Measurements from ENCODE around the gene USP17L27.
"Not testable (repeated sequence)": the region's sequence is repeated elsewhere in the genome, so short reads cannot be mapped to it uniquely, and the experiment has no call there.

The USP17L27 gene

GRCh38 chr4:9343848-9344247 is at the start of gene USP17L27:
Gene USP17L27 (plus strand): TSS chr4:9344148. CDS start chr4:9344148, 0 bp downstream.
- CTCF ChIA-PET, H3K4me1 Mint-ChIP-seq, H3K9me3 Mint-ChIP-seq, H3K36me3 Mint-ChIP-seq, H3K4me3 Mint-ChIP-seq, DNase-seq, H3K27me3 Mint-ChIP-seq, H3K27ac Mint-ChIP-seq: not testable (repeated sequence)

- H3K36me3 Mint-ChIP-seq, H3K9me3 Mint-ChIP-seq, H3K4me3 Mint-ChIP-seq, CTCF ChIA-PET, H3K27me3 Mint-ChIP-seq, H3K27ac Mint-ChIP-seq, DNase-seq, H3K4me1 Mint-ChIP-seq: not testable (repeated sequence)
Observed at GRCh38 chr4:9324191-9324590, 19.8 kb upstream of the USP17L27 start.

- H3K27me3 Mint-ChIP-seq, H3K4me1 Mint-ChIP-seq, H3K4me3 Mint-ChIP-seq, DNase-seq, H3K36me3 Mint-ChIP-seq, H3K27ac Mint-ChIP-seq, H3K9me3 Mint-ChIP-seq, CTCF ChIA-PET: not testable (repeated sequence)
Observed at GRCh38 chr4:9324865-9325264, 19.1 kb upstream of the USP17L27 start, which contains the start of gene USP17L24. Gene USP17L24 (plus strand): TSS chr4:9325165. CDS start chr4:9325165, 0 bp downstream.

- H3K36me3 Mint-ChIP-seq, H3K27ac Mint-ChIP-seq, H3K4me3 Mint-ChIP-seq, H3K9me3 Mint-ChIP-seq, DNase-seq, H3K4me1 Mint-ChIP-seq, CTCF ChIA-PET, H3K27me3 Mint-ChIP-seq: not testable (repeated sequence)
Observed at GRCh38 chr4:9329611-9330010, 14.3 kb upstream of the USP17L27 start, which contains the start of gene USP17L25. Gene USP17L25 (plus strand): TSS chr4:9329911. CDS start chr4:9329911, 0 bp downstream.

GRCh38 chr4:9334358-9334757 is 9.6 kb upstream of the USP17L27 start, which contains the start of gene USP17L26:
Gene USP17L26 (plus strand): TSS chr4:9334658. CDS start chr4:9334658, 0 bp downstream.
- H3K4me3 Mint-ChIP-seq, H3K4me1 Mint-ChIP-seq, H3K27me3 Mint-ChIP-seq, CTCF ChIA-PET, DNase-seq, H3K9me3 Mint-ChIP-seq, H3K36me3 Mint-ChIP-seq, H3K27ac Mint-ChIP-seq: not testable (repeated sequence)

- H3K36me3 Mint-ChIP-seq, H3K27me3 Mint-ChIP-seq, H3K4me1 Mint-ChIP-seq, DNase-seq, H3K27ac Mint-ChIP-seq, H3K9me3 Mint-ChIP-seq, CTCF ChIA-PET, H3K4me3 Mint-ChIP-seq: not testable (repeated sequence)
Observed at GRCh38 chr4:9339103-9339502, 4.8 kb upstream of the USP17L27 start, which contains the start of gene USP17L5. Gene USP17L5 (plus strand): TSS chr4:9339403. CDS start chr4:9339403, 0 bp downstream.

GRCh38 chr4:9348593-9348992 is 4.6 kb downstream of the USP17L27 start, which contains the start of gene USP17L28:
Gene USP17L28 (plus strand): TSS chr4:9348893. CDS start chr4:9348893, 0 bp downstream.
- H3K27ac Mint-ChIP-seq, H3K4me3 Mint-ChIP-seq, CTCF ChIA-PET, H3K36me3 Mint-ChIP-seq, H3K27me3 Mint-ChIP-seq, H3K4me1 Mint-ChIP-seq, DNase-seq, H3K9me3 Mint-ChIP-seq: not testable (repeated sequence)

GRCh38 chr4:9350866-9351265 is 6.9 kb downstream of the USP17L27 start:
- CTCF ChIA-PET, H3K4me1 Mint-ChIP-seq, H3K9me3 Mint-ChIP-seq, H3K27ac Mint-ChIP-seq, H3K27me3 Mint-ChIP-seq, H3K36me3 Mint-ChIP-seq, DNase-seq, H3K4me3 Mint-ChIP-seq: not testable (repeated sequence)

GRCh38 chr4:9353338-9353737 is 9.4 kb downstream of the USP17L27 start, which contains the start of gene USP17L29:
Gene USP17L29 (plus strand): TSS chr4:9353638. CDS start chr4:9353638, 0 bp downstream.
- H3K27ac Mint-ChIP-seq, H3K36me3 Mint-ChIP-seq, CTCF ChIA-PET, H3K4me3 Mint-ChIP-seq, H3K4me1 Mint-ChIP-seq, DNase-seq, H3K9me3 Mint-ChIP-seq, H3K27me3 Mint-ChIP-seq: not testable (repeated sequence)

- H3K36me3 Mint-ChIP-seq, H3K4me1 Mint-ChIP-seq, CTCF ChIA-PET, H3K9me3 Mint-ChIP-seq, DNase-seq, H3K27me3 Mint-ChIP-seq, H3K4me3 Mint-ChIP-seq, H3K27ac Mint-ChIP-seq: not testable (repeated sequence)
Observed at GRCh38 chr4:9362829-9363228, 18.9 kb downstream of the USP17L27 start, which contains the start of gene USP17L30. Gene USP17L30 (plus strand): TSS chr4:9363129. CDS start chr4:9363129, 0 bp downstream.

- not testable (repeated sequence) for H3K4me3 Mint-ChIP-seq, DNase-seq, H3K27me3 Mint-ChIP-seq, H3K4me1 Mint-ChIP-seq, H3K9me3 Mint-ChIP-seq, H3K27ac Mint-ChIP-seq, H3K36me3 Mint-ChIP-seq
- CTCF ChIA-PET = interaction anchor here (0.6 kb wide), 1 partner anchor 572 kb away, joined by 4 read pairs; no protein-coding TSS in a partner anchor
Observed at GRCh38 chr4:9379881-9380280, 35.9 kb downstream of the USP17L27 start.

GRCh38 chr4:9381012-9381534 is 37.1 kb downstream of the USP17L27 start:
- H3K4me1 Mint-ChIP-seq, H3K36me3 Mint-ChIP-seq, H3K27me3 Mint-ChIP-seq, H3K27ac Mint-ChIP-seq, CTCF ChIA-PET, H3K9me3 Mint-ChIP-seq: not testable (repeated sequence)
- DNase-seq = peak; percentile 60
- H3K4me3 Mint-ChIP-seq = peak overlapping the region; percentile 48

- no peak overlapping the region for H3K27ac Mint-ChIP-seq
- H3K36me3 Mint-ChIP-seq = no peaks in the 10 kb centered on the region
- CTCF ChIA-PET = no interaction called here
- H3K9me3 Mint-ChIP-seq = no peaks in the 10 kb centered on the region
- DNase-seq = no peak
- H3K27me3 Mint-ChIP-seq = peaks cover 4% of the 10 kb centered on the region
- H3K4me3 Mint-ChIP-seq = no peak overlapping the region
- H3K4me1 Mint-ChIP-seq = peaks cover 2% of the 10 kb centered on the region
Observed at GRCh38 chr4:9384126-9384525, 40.2 kb downstream of the USP17L27 start.

- CTCF ChIA-PET, H3K4me3 Mint-ChIP-seq, H3K4me1 Mint-ChIP-seq, DNase-seq, H3K27ac Mint-ChIP-seq, H3K9me3 Mint-ChIP-seq, H3K36me3 Mint-ChIP-seq, H3K27me3 Mint-ChIP-seq: not testable (repeated sequence)
Observed at GRCh38 chr4:9389001-9389400, 45.1 kb downstream of the USP17L27 start.

All from activated naive CD4-positive, alpha-beta T cell treated with anti-CD3 and anti-CD28 coated beads, Interleukin-2, amount 10 ng/mL, durations not matched to agents 7 days and 5 days (primary cell).